CD4-positive, alpha-beta T cell (primary cell): ENCODE data around the gene ATP6V0D1. TPM values are rescaled to one million over a fixed set of nuclear protein-coding genes. Genes with fewer than 3 reads are reported as not detected.

ENCODE experiments used
- ATAC-seq: fragments of 200-7000 bp; cut with Tn5 transposase; one replicate; pipeline ENCODE4 v1.10.0; 2022; ENCODE audit warnings: mild to moderate bottlenecking; ENCODE audit not compliant: poor library complexity
- CTCF ChIA-PET: fragments of 350-600 bp; sonication (Branson Sonifier 250); formaldehyde crosslinking; loops from one replicate; lab custom pipeline; 2021; ENCODE audit warnings: antibody characterized with exemption, inconsistent platforms; lab: Charles Lee
- POLR2A ChIA-PET: fragments of 350-600 bp; sonication (Branson Sonifier 250); formaldehyde crosslinking; loops from one replicate; lab custom pipeline; 2021; ENCODE audit warnings: antibody characterized with exemption, inconsistent platforms; lab: Charles Lee
- DNase-seq, 14 experiments: peaks; one replicate each; pipeline ENCODE4 v3.0.0-alpha.2; 2013 to 2020; ENCODE audit warnings: mixed read lengths in 2 of 14
- H3K27ac ChIP-seq, 2 donors: one replicate each; pipeline versions ENCODE4 v1.5.1 to v1.7.0; 2013; ENCODE audit warnings: low read length in 2 of 2, low read depth in 1 of 2, mild to moderate bottlenecking in 1 of 2
- H3K27me3 ChIP-seq, 2 experiments: 1 replicate in 1 of 2; 2 replicates in 1 of 2; pipeline versions ENCODE4 v1.6.1 to v1.7.0; 2013; ENCODE audit warnings: low read length in 2 of 2, control low read depth in 1 of 2, mild to moderate bottlenecking in 1 of 2, moderate library complexity in 1 of 2; ENCODE audit not compliant: insufficient read depth in 2 of 2, control insufficient read depth in 1 of 2
- H3K36me3 ChIP-seq: one replicate; pipeline ENCODE4 v1.6.1; 2013; ENCODE audit warnings: low read length, control low read depth; ENCODE audit not compliant: insufficient read depth
- H3K4me1 ChIP-seq: one replicate; pipeline ENCODE4 v1.6.1; 2013; ENCODE audit warnings: low read length, control low read depth; ENCODE audit not compliant: insufficient read depth
- H3K4me3 ChIP-seq: one replicate; pipeline ENCODE4 v1.5.1; 2013; ENCODE audit warnings: mild to moderate bottlenecking, low read length, moderate library complexity
- H3K9me3 ChIP-seq, 2 experiments: 1 replicate in 1 of 2; 2 replicates in 1 of 2; pipeline versions ENCODE4 v1.6.1 to v1.7.0; 2013; ENCODE audit warnings: low read length in 2 of 2, mild to moderate bottlenecking in 2 of 2, control low read depth in 1 of 2, moderate library complexity in 1 of 2; ENCODE audit not compliant: control insufficient read depth in 1 of 2, insufficient read depth in 1 of 2
- H3K27ac Mint-ChIP-seq: one replicate; pipeline ENCODE4 v1.8.0; 2020; ENCODE audit warnings: mixed read lengths
- H3K27me3 Mint-ChIP-seq: one replicate; pipeline ENCODE4 v1.8.0; 2021; ENCODE audit warnings: mixed read lengths
- H3K36me3 Mint-ChIP-seq: one replicate; pipeline ENCODE4 v1.8.0; 2021; ENCODE audit warnings: low read depth, mixed read lengths
- H3K4me1 Mint-ChIP-seq: one replicate; pipeline ENCODE4 v1.8.0; 2021; ENCODE audit warnings: low read depth, mixed read lengths
- H3K4me3 Mint-ChIP-seq: one replicate; pipeline ENCODE4 v1.8.0; 2020; ENCODE audit warnings: mild to moderate bottlenecking, mixed read lengths
- H3K9me3 Mint-ChIP-seq: one replicate; pipeline ENCODE4 v1.8.0; 2020; ENCODE audit warnings: mixed read lengths
- CTCF ChIP-seq: fragments of 200-600 bp; IDR thresholded peaks from one replicate; pipeline ENCODE4 v1.8.0; 2022; ENCODE audit warnings: antibody characterized with exemption, mild to moderate bottlenecking
- intact Hi-C, 2 experiments: fragments of 100-400 bp; cut with DNase I in 1 of 2; cut with micrococcal nuclease in 1 of 2; formaldehyde crosslinking; loops; one replicate each; pipeline versions ENCODE4 v1.15.1 to v1.9.0; 2023 to 2025; cut with DNase I, micrococcal nuclease
- total RNA-seq, 174 experiments: library from RNA in 2 of 174; stranded (reverse) in 2 of 174; gene quantifications; one replicate each; pipeline ENCODE4 v1.2.3 and lab custom pipeline; 2021 to 2026

The ATP6V0D1 gene
- total RNA-seq, 2 experiments from 2014 or later, result 39.4 to 41.7 TPM

GRCh38 chr16:67437513-67437912, 43.4 kb downstream of the ATP6V0D1 start:
- H3K9me3 ChIP-seq, result peaks cover 0 to 4% of the 10 kb centered on the region in 2 experiments
- ChIA-PET POLR2A (no interaction called here), CTCF (no interaction called here)
- H3K27me3 ChIP-seq, result no peaks in the 10 kb centered on the region
- Mint-ChIP-seq H3K4me3 (no peak overlapping the region), H3K36me3 (peaks cover 43% of the 10 kb centered on the region), H3K27ac (no peak overlapping the region), H3K4me1 (peaks cover 1% of the 10 kb centered on the region), H3K9me3 (no peaks in the 10 kb centered on the region), H3K27me3 (peaks cover 2% of the 10 kb centered on the region)
- H3K36me3 ChIP-seq, result peaks cover 46% of the 10 kb centered on the region
- no peak for DNase-seq
- no peak overlapping the region for H3K27ac ChIP-seq
- ATAC-seq, result no peak
- H3K4me3 ChIP-seq, result no peak overlapping the region
- intact Hi-C loops, result no loop called here
- no peaks in the 10 kb centered on the region for H3K4me1 ChIP-seq
- TF ChIP-seq CTCF, result no peak

GRCh38 chr16:67436640-67437193, 44.2 kb downstream of the ATP6V0D1 start:
- Mint-ChIP-seq H3K4me3 (no peak overlapping the region), H3K4me1 (peaks cover 5% of the 10 kb centered on the region), H3K27ac (no peak overlapping the region), H3K36me3 (peaks cover 35% of the 10 kb centered on the region), H3K27me3 (peaks cover 8% of the 10 kb centered on the region), H3K9me3 (no peaks in the 10 kb centered on the region)
- no peak overlapping the region for H3K4me3 ChIP-seq
- H3K27ac ChIP-seq, result no peak overlapping the region
- intact Hi-C loops, result no loop called here
- H3K36me3 ChIP-seq, result peaks cover 40% of the 10 kb centered on the region
- peaks cover 0 to 4% of the 10 kb centered on the region in 2 experiments for H3K9me3 ChIP-seq
- TF ChIP-seq CTCF, result no peak
- POLR2A ChIA-PET, result no interaction called here
- no peak for DNase-seq
- peaks cover 0 to 2% of the 10 kb centered on the region in 2 experiments for H3K27me3 ChIP-seq
- CTCF ChIA-PET, result no interaction called here
- H3K4me1 ChIP-seq, result peaks cover 3% of the 10 kb centered on the region
- no peak for ATAC-seq

- Mint-ChIP-seq H3K4me1 (peaks cover 5% of the 10 kb centered on the region), H3K27ac (no peak overlapping the region), H3K9me3 (no peaks in the 10 kb centered on the region), H3K27me3 (peaks cover 11% of the 10 kb centered on the region), H3K36me3 (peaks cover 32% of the 10 kb centered on the region), H3K4me3 (no peak overlapping the region)
- H3K4me3 ChIP-seq, result no peak overlapping the region
- no peak overlapping the region for H3K27ac ChIP-seq
- peaks cover 8% of the 10 kb centered on the region for H3K4me1 ChIP-seq
- ChIA-PET CTCF (no interaction called here), POLR2A (no interaction called here)
- H3K36me3 ChIP-seq, result peaks cover 31% of the 10 kb centered on the region
- TF ChIP-seq CTCF, result no peak
- intact Hi-C loops, result no loop called here
- ATAC-seq (no peak), DNase-seq (no peak)
- peaks cover 0 to 4% of the 10 kb centered on the region in 2 experiments for H3K9me3 ChIP-seq
- peaks cover 0 to 6% of the 10 kb centered on the region in 2 experiments for H3K27me3 ChIP-seq
These were observed 45.2 kb downstream of the ATP6V0D1 start for GRCh38 chr16:67435758-67436164.
